GM19193 (cell line): ENCODE results near the gene UMODL1.

Experiments
- POLR2A ChIP-seq: IDR thresholded peaks from 4 replicates; pipeline ENCODE4 v1.6.1; 2011; ENCODE audit not compliant: insufficient read depth, insufficient read length; ENCODE audit errors: extremely low read depth

The UMODL1 gene

GRCh38 chr21:42155045-42155855 is 84.1 kb downstream of the UMODL1 start:
- TF ChIP-seq POLR2A, result no peak

DNA sequence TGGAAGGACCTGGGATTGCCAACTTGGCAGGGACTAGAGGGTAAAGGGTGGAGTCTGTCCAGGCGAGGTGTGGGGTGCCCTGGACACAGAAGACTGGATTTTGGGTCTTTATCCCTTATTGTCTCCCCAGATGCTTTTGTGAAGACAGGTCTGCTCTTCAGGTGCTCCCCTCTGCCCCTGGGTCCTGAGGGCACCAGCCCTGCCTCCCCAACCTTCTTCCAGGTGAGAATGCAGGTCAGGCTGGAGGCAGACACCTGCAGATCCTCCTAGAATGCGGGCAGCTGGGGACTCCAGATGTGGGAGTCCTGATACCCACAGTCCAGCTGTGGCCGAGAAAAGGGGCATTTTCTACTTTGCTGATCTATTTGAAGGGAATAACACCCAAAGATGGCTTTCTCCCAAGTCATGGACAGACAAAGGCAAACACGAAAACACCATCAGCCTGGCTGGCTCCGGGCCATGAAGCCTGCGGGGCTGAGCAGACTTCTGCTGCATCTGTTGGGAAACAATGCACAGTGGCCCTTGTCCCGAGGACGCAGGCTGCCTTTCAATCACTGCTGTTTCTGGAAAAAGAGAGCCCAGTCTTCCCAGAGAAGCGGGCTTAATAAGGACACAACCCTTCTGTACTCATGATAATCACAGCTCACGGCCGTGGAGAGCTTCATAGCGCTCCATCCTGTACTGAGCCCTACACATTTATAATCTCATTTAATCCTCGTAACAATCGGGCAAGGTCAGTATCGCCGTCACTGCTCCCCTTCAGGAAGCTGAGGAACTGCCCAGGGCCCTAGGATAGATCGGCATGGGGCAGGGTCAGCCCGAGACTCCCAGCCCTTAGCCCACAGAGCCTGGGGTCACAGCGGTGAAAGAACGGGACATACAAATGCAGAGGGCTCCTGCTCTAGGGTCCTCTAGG is 85.8 kb downstream of the UMODL1 start:
- TF ChIP-seq POLR2A, result no peak

GRCh38 chr21:42157606-42158310 is 86.6 kb downstream of the UMODL1 start:
- TF ChIP-seq POLR2A, result no peak

- no peak for TF ChIP-seq POLR2A
Observed at GRCh38 chr21:42158846-42159245, 87.7 kb downstream of the UMODL1 start.

- TF ChIP-seq POLR2A, result no peak
Observed at GRCh38 chr21:42159560-42160110, 88.5 kb downstream of the UMODL1 start.

GRCh38 chr21:42160111-42160721 is 89.1 kb downstream of the UMODL1 start:
- TF ChIP-seq POLR2A, result no peak

DNA sequence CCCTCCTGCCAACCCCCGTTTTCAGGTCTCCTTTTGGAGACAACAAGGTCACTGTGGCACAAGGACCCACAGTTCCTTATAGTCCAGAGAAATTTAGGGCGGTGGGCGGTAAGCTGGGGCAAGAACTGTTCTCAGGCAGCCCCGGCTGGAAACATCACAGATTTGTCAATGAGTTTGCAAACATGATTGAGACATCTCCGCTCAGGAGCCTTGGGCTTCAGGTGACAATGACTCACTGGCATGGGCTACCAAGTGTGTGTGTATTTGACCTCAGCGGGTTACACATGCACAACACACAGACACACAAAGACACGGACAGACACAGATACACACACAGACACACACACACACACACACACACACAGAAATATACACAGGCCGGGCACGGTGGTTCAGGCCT is 89.6 kb downstream of the UMODL1 start:
- no peak for TF ChIP-seq POLR2A

GRCh38 chr21:42161401-42161955 is 90.4 kb downstream of the UMODL1 start:
- TF ChIP-seq POLR2A, result no peak

DNA sequence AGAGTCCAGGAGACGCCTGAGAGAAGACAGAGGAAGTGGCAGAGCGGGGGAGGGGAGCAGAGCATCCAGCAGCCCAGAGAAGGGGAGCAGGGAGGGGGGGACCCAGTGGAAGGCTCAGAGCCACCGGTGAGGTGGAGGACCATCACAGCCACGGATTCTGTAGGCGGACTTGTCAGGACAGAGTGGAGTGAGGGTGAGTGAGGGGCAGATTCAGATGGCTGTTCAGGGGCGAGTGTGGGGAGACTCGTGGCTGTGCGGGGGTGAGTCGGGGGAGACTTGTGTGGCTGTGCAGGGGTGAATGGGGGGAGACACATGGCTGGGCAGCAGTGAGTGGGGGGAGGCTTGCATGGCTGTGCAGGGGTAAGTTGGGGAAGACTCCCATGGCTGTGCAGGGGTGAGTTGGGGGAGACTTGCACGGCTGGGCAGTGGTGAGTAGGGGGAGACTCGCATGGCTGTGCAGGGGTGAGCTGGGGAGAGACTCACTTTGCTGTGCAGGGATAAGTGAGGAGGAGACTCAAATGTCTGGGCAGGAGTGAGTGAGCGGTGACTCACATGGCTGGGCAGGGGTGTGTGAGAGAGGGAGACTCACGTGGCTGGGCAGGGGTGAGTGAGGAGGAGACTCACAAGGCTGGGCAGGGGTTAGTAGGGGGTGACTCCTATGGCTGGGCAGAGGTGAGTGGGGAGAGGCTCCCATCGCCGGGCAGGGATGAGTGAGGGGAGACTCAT is 91.0 kb downstream of the UMODL1 start:
- no peak for TF ChIP-seq POLR2A

- TF ChIP-seq POLR2A, result no peak
Observed at GRCh38 chr21:42162831-42163510, 91.9 kb downstream of the UMODL1 start.

DNA sequence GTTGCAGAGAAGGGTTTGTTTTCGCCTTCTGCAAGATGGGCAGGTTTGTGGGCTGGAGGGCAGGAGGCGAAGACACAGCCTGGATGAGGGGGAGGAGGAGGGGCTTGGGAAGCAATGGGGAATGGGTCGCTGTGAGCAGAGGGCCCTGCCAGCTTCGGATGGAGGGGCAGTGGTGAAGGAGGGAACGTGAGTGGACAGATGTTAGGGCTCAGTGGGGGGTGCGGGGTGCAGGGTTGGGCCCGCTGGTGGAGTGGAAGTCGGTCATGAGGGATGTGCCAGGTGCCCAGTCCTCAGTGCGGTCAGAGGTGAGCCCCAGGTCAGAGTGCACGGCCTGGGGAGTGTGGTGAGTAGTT is 92.4 kb downstream of the UMODL1 start:
- TF ChIP-seq POLR2A, result no peak

GRCh38 chr21:42164064-42164789 is 93.1 kb downstream of the UMODL1 start:
- no peak for TF ChIP-seq POLR2A

DNA sequence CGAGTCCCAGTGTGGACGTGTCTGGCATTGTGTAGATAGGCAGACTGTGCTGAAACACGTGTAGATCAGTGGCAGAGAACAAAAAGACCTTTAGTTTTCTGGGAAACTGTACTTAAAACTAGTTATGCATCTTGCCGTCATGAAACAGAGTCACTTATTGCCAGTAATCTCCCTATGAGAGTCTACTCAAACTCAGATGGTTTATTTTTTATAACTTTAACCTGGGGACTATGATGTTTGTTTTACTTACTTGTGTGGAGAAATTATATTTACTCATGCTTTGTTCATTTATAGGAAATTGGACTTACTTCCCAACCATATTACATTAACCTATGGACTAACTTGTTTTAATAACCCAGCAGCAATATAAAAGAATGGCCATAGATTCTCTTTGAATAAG is 93.7 kb downstream of the UMODL1 start:
- no peak for TF ChIP-seq POLR2A

DNA sequence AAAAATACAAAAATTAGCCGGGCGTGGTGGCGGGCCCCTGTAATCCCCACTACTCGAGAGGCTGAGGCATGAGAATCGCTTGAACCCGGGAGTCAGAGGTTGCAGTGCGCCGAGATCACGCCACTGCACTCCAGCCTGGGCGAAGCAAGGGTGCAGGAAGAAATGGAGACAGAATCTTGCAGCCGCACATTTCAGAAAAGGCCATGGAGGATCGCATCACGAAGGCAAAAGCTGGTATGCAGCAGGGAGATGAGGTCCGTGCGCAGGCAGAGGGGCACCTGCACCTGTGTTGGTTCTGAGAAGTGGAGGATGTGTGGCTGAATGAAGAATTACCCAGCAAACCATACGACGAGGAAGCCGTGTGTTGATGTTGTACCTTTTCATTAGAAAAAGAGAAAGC is 94.8 kb downstream of the UMODL1 start:
- no peak for TF ChIP-seq POLR2A
